PC-3 (cell line): ENCODE data around the gene ZNF726.

Experiments
- CTCF ChIP-seq: fragments of 300-600 bp; sonication (generic); conservative IDR thresholded peaks from 2 replicates; pipeline ENCODE4 v1.5.1; 2017; ENCODE audit warnings: antibody characterized with exemption, low read depth, mild to moderate bottlenecking, low read length
- EZH2 ChIP-seq: fragments of 300-600 bp; sonication (generic); IDR thresholded peaks from one replicate; pipeline ENCODE4 v1.6.1; 2017; ENCODE audit warnings: antibody characterized with exemption, mild to moderate bottlenecking, low read length; ENCODE audit not compliant: unreplicated experiment
- EZH2phosphoT487 ChIP-seq: fragments of 300-600 bp; sonication (generic); IDR thresholded peaks from 2 replicates; pipeline ENCODE4 v1.6.1; 2018; ENCODE audit warnings: mild to moderate bottlenecking, antibody characterized with exemption, low read length, borderline replicate concordance

DNA sequence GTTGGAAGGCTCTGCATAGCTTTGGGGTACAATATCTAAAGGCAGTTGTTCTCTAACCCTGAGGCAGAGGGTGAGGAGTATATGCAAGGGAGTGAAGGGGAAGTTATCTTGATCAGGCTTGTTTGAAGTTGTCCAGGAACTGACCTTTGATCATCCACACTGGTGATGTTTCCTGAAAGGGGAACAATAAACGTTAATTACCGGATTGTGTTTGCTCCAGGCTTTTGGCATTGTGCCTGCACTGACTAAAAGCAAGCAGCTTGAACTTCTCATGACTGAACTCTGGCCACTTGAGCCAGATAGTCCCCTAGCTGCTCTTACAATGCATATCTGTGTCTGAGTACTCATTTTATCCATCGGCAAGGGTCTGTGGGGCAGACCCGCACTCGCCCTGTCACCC lies 27.0 kb upstream of the ZNF726 start:
- no peak for TF ChIP-seq CTCF
- no peak for TF ChIP-seq EZH2phosphoT487
- no peak for TF ChIP-seq EZH2
